Subcutaneous abdominal adipose tissue (tissue), 5 donors: ENCODE measurements around the gene MON2.

Experiments used
- H3K27ac ChIP-seq: one replicate; pipeline ENCODE4 v1.7.0; 2013; ENCODE audit warnings: low read depth, mild to moderate bottlenecking, inconsistent platforms, low read length, moderate library complexity
- H3K27me3 ChIP-seq, 5 donors: one replicate each; pipeline ENCODE4 v1.7.0; 2013; ENCODE audit warnings: low read length in 5 of 5, inconsistent platforms in 1 of 5; ENCODE audit not compliant: control insufficient read depth in 5 of 5, insufficient read depth in 4 of 5
- H3K36me3 ChIP-seq, 5 donors: one replicate each; pipeline ENCODE4 v1.7.0; 2013; ENCODE audit warnings: low read length in 5 of 5; ENCODE audit not compliant: control insufficient read depth in 5 of 5, insufficient read depth in 5 of 5
- H3K4me1 ChIP-seq, 5 donors: one replicate each; pipeline ENCODE4 v1.7.0; 2013; ENCODE audit warnings: low read length in 5 of 5, mild to moderate bottlenecking in 3 of 5, moderate library complexity in 1 of 5; ENCODE audit not compliant: control insufficient read depth in 5 of 5, insufficient read depth in 5 of 5
- H3K4me3 ChIP-seq, 5 donors: one replicate each; pipeline ENCODE4 v1.7.0; 2013; ENCODE audit warnings: low read length in 5 of 5, low read depth in 1 of 5
- H3K9ac ChIP-seq, 5 donors: one replicate each; pipeline ENCODE4 v1.7.0; 2013; ENCODE audit warnings: low read length in 5 of 5, mild to moderate bottlenecking in 4 of 5, moderate library complexity in 3 of 5
- H3K9me3 ChIP-seq, 5 donors: one replicate each; pipeline ENCODE4 v1.7.0; 2013; ENCODE audit warnings: low read length in 5 of 5; ENCODE audit not compliant: control insufficient read depth in 5 of 5
- donor health status: healthy.
- donor health status: healthy.
- donor health status: healthy.
- donor health status: healthy.
- donor health status: healthy.

Gene MON2, protein sequence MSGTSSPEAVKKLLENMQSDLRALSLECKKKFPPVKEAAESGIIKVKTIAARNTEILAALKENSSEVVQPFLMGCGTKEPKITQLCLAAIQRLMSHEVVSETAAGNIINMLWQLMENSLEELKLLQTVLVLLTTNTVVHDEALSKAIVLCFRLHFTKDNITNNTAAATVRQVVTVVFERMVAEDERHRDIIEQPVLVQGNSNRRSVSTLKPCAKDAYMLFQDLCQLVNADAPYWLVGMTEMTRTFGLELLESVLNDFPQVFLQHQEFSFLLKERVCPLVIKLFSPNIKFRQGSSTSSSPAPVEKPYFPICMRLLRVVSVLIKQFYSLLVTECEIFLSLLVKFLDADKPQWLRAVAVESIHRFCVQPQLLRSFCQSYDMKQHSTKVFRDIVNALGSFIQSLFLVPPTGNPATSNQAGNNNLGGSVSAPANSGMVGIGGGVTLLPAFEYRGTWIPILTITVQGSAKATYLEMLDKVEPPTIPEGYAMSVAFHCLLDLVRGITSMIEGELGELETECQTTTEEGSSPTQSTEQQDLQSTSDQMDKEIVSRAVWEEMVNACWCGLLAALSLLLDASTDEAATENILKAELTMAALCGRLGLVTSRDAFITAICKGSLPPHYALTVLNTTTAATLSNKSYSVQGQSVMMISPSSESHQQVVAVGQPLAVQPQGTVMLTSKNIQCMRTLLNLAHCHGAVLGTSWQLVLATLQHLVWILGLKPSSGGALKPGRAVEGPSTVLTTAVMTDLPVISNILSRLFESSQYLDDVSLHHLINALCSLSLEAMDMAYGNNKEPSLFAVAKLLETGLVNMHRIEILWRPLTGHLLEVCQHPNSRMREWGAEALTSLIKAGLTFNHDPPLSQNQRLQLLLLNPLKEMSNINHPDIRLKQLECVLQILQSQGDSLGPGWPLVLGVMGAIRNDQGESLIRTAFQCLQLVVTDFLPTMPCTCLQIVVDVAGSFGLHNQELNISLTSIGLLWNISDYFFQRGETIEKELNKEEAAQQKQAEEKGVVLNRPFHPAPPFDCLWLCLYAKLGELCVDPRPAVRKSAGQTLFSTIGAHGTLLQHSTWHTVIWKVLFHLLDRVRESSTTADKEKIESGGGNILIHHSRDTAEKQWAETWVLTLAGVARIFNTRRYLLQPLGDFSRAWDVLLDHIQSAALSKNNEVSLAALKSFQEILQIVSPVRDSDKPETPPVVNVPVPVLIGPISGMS (N-terminal part only)

DNA sequence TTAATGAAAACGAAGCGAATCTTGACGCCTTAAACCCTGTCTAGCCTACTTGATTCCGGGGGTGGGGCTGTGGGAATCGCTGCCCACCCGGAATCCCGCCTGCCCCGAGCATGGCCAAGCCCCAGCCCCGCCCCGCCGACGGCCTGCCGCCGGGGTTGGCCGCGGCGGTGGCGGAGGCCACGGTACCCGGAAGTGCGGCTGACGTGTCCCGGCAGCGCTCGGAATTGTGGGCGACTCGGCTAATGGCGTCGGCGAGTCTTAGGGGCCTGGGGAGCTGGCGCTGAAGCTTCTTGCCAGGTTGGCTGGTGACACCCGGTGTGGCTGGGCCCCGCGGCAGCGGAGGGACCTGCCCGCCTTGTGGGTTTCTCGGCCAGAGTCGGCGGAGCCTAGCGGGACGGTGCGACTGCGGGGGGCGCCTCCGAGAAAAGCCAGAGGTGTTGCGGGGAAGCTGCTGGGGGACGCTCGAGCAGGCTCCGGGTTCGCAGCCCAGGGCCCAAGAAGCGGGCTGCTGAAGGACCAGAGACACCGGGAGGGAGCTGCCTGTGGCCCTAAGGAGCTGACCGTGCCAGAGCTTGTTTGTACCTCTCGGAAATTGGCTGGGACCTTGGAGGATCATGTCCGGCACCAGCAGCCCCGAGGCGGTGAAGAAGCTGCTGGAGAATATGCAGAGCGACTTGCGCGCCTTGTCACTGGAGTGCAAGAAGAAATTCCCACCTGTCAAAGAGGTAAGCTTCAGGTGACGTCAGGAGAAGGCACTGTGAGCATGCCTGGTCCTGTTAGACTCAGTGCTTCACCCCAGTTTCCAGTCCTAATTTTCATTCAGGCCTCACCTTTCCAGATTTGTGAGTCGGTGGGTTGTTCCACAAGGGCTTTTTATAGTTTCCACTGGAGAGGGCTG lies at the start of gene MON2:
MON2 (plus strand) TSS at position 233 of the 898 bp plus-strand sequence; CDS start at position 615, 382 bp downstream.
- Histone ChIP-seq H3K9me3 (peaks cover 0 to 2% (median 0%) of the 10 kb centered on the region in 5 donors), H3K36me3 (peaks cover 0 to 5% (median 0%) of the 10 kb centered on the region in 5 donors), H3K9ac (peak within 1 kb of the TSS; percentile 95 to 99 (median 97))

DNA sequence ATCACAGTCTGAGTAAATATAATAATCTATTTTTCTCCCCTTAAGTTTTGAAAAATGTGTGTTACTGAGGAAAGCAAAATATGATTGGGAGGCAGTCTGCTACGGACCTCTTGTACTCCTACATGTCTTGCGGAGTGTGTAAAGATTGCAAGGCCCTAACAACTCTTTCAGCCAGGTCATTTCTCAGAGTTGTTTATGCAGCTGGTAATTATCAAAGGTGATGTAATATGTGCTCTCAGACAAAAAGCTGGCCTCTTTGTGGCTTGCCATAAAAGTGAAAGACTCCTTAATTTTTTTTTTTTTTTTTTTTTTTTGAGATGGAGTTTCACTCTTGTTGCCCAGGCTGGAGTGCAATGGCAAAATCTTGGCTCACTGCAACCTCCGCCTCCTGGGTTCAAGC lies 40.5 kb upstream of the MON2 start:
- Histone ChIP-seq H3K9me3 (peaks cover 0 to 22% (median 10%) of the 10 kb centered on the region in 5 donors), H3K4me1 (no peaks in the 10 kb centered on the region), H3K27ac (no peak overlapping the region), H3K36me3 (peaks cover 0 to 4% (median 0%) of the 10 kb centered on the region in 5 donors), H3K9ac (no peak overlapping the region), H3K4me3 (no peak overlapping the region), H3K27me3 (peaks cover 0 to 3% (median 0%) of the 10 kb centered on the region in 5 donors)

More for the DNA sequence above, at the start of gene MON2:
- Histone ChIP-seq H3K4me1 (peaks cover 7 to 34% (median 27%) of the 10 kb centered on the region in 5 donors), H3K27me3 (no peaks in the 10 kb centered on the region), H3K4me3 (peak within 1 kb of the TSS; percentile 86 to 99 (median 93)), H3K27ac (peak within 1 kb of the TSS; percentile 94)

DNA sequence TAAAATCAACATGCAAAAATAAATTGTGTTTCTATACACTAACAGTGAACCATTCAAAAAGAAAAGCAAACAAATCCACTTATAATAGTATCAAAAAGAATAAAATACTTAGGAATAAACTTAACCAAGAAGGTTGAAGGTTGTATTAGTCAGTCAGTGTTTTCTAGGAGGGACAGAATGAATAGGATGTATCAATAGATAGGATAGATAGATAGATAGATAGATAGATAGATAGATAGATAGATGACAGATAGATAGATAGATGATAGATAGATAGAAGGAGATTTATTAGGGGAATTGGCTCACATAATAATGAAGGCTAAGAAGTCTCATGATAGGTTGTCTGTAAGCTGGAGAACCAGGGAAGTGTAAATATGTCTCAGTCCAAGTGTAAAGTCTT lies 37.2 kb upstream of the MON2 start:
- Histone ChIP-seq H3K9ac (no peak overlapping the region), H3K4me1 (peaks cover 0 to under 1% (median 0%) of the 10 kb centered on the region in 5 donors), H3K27me3 (peaks cover 0 to 11% (median 3%) of the 10 kb centered on the region in 5 donors), H3K36me3 (peaks cover 0 to 2% (median 0%) of the 10 kb centered on the region in 5 donors), H3K4me3 (no peak overlapping the region), H3K27ac (no peak overlapping the region), H3K9me3 (peaks cover 0 to 21% (median 10%) of the 10 kb centered on the region in 5 donors)

DNA sequence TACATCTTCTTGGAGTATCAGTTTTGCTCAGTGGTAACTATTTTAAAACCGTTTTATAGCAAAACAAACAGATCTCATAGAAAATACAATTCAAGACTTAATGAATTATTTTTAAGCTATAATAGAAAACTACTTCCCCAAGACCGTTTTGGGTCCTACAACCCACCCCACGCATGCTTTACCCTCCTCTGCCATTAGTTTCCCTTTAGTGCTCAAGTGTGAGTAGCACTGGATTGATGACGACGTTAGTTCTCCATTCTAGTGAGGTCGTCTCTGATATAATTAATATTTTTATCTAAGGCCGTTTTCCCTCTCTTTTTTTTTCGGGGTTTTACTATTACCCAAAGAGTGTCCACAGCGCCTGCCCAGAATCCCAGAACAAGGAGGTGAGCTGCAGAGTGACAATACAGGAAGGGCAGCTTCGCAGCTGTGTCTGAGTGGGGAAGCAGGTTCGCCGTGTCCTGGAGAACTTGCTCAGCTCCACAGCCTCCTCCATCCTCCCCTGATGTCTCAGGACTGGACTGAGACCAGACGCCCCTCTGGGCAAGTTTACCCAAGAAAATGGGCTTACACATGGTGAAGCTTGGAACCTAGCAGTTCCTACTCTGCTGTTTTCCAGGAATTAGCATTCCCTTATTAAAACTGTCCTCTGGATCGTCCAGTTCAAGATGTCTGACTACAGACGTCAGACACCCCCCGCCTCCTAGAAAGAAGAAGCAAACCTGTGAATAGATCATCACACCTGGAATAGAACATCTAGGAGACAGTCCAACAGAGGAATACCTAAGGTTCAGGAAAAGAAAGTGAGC lies 31.9 kb upstream of the MON2 start:
- Histone ChIP-seq H3K27ac (no peak overlapping the region), H3K9me3 (no peaks in the 10 kb centered on the region), H3K36me3 (no peaks in the 10 kb centered on the region), H3K9ac (peak overlapping the region in 3 of 5 donors; percentile 15 to 61 (median 59)), H3K27me3 (peaks cover 5 to 20% (median 11%) of the 10 kb centered on the region in 5 donors), H3K4me3 (peak overlapping the region; percentile 66 to 82 (median 70)), H3K4me1 (peaks cover 0 to 16% (median 14%) of the 10 kb centered on the region in 5 donors)

DNA sequence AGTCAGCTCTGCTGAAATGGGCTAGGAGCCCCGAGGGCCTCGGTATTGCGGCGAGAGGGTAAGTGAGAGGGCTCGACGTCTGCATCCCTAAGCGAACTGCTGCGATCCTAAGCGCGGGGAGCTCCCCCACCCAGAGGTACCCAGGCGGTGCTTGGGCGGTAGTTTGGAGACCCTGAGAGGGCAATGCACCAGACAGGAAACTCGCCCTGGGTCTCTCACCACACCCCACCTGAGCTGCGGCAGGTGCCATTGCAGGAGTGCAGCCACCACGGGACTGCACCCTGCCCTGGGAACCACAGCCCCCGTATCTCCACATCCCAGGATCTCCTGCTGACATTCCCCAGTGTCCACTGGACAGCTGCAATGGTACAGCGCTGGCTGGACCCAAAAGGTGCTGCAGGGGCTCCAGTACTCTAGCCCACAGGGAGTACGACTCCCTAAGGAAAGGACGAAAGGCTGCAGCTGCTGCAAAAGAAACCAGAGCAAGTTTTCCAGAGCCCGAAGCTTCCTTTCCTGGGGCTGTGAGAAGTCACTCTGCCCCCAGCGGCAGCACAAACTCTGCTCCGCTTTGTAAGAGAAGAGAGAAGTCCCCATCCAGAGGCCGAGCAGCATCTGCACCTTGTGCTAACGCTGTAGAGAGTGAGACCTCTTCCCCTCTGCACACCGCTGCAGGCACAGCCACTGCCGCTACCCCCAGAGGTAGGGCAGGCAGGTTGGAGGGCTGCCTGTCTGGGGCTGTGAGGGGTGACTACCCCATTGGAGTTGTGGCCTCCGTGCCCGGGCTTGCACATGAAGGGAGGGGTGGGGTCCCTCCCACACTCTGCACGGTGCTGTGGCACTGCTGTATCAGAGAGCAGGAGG lies 31.1 kb upstream of the MON2 start:
- H3K4me3 ChIP-seq = peak overlapping the region; percentile 66 to 82 (median 70)
- H3K36me3 ChIP-seq = no peaks in the 10 kb centered on the region
- H3K4me1 ChIP-seq = peaks cover 0 to 16% (median 14%) of the 10 kb centered on the region in 5 donors
- no peak overlapping the region for H3K27ac ChIP-seq
- no peaks in the 10 kb centered on the region for H3K9me3 ChIP-seq
- peaks cover 5 to 20% (median 8%) of the 10 kb centered on the region in 5 donors for H3K27me3 ChIP-seq
- peak overlapping the region in 3 of 5 donors; percentile 15 to 61 (median 59) for H3K9ac ChIP-seq

DNA sequence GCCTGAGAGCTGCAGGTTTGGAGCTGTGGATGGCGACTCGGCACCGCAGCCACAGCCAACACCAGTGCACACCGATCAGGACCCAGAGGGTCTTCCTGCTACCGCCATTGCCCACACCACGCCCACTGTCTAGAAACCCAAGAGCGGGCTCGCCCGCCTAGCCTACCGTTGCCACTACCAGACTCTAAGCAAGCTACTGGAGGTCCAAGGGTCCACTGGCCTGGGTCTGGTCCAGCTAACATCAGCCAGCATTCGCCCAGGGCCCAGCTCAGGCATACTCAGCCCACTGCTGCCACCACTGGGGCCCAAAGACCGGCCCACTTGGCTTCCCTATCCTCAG lies 30.5 kb upstream of the MON2 start:
- Histone ChIP-seq H3K9me3 (peaks cover 0 to 2% (median 0%) of the 10 kb centered on the region in 5 donors), H3K36me3 (no peaks in the 10 kb centered on the region), H3K4me1 (peaks cover 0 to 16% (median 14%) of the 10 kb centered on the region in 5 donors), H3K4me3 (peak overlapping the region in 2 of 5 donors; percentile 66 to 70), H3K27ac (no peak overlapping the region), H3K27me3 (peaks cover 5 to 20% (median 8%) of the 10 kb centered on the region in 5 donors), H3K9ac (peak overlapping the region in 1 of 5 donors; percentile 11)

DNA sequence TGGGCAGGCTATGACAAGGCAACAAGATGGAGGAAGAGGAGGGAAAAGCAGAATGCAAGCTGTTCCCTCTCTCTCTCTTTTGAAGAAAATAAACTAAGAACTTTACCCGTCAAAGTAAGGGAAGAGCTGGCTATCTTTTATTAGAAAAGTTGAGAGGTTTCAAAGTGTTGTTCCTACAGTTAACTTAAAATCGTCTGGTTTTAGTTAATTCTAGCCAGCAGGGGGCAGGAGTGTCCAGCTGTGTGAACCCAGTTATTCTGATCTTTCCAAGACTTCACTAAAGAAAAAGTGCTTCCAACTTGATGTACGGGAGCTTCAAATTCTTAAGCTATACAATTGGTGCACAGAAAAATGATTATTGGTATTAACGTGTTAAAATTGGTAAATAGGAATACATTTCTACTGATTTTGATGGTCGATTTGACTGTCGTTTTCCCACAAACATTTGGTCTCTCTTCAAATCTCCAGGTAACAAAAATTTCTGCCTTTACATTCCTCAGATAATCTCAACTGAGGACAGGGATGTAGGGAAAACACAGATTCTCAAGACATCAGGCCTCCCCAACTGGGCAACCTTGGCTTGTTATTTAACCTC lies 28.4 kb upstream of the MON2 start:
- Histone ChIP-seq H3K4me1 (peaks cover 0 to 16% (median 14%) of the 10 kb centered on the region in 5 donors), H3K4me3 (no peak overlapping the region), H3K27me3 (peaks cover 4 to 14% (median 8%) of the 10 kb centered on the region in 5 donors), H3K9ac (no peak overlapping the region), H3K27ac (no peak overlapping the region), H3K36me3 (no peaks in the 10 kb centered on the region), H3K9me3 (peaks cover 0 to 7% (median 5%) of the 10 kb centered on the region in 5 donors)
